Left renal cortex interstitium (tissue), 4 donors: ENCODE results near the gene ARCN1. TPM values are rescaled to one million over a fixed set of nuclear protein-coding genes. Genes with fewer than 3 reads are reported as not detected.
"Not testable (repeated sequence)": the region's sequence is repeated elsewhere in the genome, so short reads cannot be mapped to it uniquely, and the experiment has no call there.

ENCODE experiments used
- DNase-seq, 4 donors: peaks; one replicate each; pipeline ENCODE4 v3.0.0-alpha.2; 2013; ENCODE audit warnings: low read depth in 4 of 4, low spot score in 2 of 4, missing footprints in 1 of 4
- polyA plus RNA-seq, 4 donors: library from polyadenylated mRNA; unstranded; fragments of 120-200 nt; gene quantifications; one replicate each; pipeline ENCODE4 v1.2.1, GENCODE V29; 2013; ENCODE audit not compliant: insufficient read length in 4 of 4

The ARCN1 gene
- polyA plus RNA-seq, 4 donors: 154 to 193 (median 169) TPM

DNA sequence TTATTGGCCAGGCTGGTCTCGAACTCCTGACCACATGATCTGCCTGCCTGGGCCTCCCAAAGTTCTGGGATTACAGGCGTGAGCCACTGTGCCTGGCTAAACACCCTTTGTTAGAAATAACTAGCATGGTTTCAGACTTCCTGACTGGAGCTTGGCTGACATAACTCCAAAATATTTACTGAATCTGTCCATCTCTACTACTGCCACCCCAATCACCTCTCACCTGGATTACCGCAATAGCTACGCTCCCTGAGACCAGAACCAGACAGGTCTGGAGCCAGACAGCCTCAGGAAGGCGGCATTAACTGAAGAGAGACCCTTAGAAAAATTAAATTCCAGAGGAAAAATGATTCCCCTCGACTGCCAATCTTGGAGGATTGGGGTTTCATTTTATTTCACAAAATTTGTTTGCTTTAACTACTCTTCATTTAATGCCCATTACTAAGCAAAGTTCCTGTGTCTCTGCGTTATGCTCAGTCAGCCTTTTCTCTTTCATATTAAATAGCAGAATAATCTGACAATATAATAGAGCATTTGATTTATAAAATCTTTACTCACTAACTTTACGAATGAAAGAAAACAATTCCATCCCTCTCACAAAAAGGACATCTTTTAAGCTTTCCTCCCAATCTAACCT lies 28.1 kb upstream of the ARCN1 start:
- no peak for DNase-seq

DNA sequence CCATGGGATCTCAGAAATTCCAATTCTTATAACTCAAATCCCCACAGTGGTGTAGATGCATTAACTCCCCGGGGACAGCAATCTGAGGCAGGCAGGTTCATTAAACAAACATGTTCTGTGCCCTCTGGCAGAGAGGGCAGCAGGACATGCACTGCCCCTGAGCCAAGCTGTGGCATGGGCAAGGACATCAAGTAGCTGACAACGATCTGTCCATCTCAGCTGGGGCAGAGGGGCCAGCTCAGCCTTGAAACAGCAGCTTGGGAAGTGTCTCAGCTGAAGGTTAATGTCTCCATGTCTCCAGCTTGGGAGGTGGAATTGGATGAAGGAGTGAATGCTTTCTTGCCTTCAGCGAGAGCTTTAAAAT lies 27.6 kb upstream of the ARCN1 start:
- DNase-seq: no peak

DNA sequence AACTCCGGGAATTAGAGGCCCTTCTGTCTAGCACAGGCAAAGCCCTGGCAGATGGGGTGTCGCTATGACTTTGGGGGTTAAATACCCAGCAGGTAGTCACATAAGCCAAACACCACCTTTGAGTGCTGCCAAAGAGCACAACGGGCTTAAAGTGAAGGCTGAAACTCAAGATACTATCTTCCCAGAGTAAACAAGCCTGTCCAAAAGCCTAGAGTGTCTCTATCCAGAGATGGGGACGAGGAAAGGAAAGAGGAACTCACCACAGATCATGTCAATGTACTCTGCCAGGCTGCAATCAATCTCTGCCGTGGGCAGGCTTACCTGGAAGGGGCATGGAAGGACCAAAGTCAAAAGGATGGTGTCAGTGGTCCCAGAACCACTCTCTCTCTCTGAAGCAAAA lies 26.7 kb upstream of the ARCN1 start:
- DNase-seq: no peak

DNA sequence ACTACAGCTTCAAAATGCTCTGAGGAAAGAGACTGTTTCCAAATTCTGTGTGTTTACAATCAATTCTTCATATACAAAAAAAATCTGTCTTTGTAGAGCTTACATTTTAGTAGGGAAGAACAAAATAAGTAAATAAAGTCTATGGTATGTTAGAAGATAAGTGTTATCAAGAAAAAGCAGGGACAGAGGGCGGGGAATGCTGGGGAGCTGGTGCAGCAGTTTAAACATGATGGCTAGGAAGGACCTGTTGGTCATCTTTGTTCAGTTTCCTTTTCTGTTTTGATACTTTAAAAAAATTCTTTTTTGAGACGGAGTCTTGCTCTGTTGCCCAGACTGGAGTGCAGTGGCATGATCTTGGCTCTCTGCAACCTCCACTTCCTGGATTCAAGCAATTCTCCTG lies 25.1 kb upstream of the ARCN1 start:
- no peak for DNase-seq

DNA sequence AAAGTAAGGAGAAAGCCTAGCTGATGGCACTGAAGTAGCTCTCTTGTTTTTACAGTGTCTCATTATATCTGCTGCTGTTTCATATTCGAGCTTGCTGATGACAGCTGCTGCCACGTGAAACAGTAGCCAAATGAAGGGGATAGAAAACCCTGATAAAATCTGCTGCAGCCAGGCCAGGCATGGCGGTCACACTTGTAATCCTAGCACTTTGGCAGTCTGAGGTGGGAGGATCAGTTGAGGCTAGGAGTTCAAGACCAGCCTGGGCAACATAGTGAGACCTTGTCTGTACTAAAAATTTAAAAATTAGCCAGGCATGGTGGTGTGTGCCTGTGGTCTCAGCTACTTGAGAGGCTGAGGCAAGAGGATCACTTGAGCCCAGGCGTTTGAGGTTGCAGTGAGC lies 19.9 kb upstream of the ARCN1 start:
- DNase-seq: no peak

DNA sequence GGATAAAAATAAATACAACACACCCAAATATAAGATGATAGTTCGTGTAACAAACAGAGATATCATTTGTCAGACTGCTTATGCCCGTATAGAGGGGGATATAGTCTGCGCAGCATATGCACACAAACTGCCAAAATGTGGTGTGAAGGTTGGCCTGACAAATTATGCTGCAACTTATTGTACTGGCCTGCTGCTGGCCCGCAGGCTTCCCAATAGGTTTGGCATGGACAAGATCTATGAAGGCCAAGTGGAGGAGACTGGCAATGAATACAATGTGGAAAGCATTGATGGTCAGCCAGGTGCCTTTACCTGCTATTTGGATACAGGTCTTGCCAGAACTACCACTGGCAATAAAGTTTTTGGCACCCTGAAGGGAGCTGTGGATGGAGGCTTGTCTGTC lies 11.4 kb upstream of the ARCN1 start:
- DNase-seq: no peak

DNA sequence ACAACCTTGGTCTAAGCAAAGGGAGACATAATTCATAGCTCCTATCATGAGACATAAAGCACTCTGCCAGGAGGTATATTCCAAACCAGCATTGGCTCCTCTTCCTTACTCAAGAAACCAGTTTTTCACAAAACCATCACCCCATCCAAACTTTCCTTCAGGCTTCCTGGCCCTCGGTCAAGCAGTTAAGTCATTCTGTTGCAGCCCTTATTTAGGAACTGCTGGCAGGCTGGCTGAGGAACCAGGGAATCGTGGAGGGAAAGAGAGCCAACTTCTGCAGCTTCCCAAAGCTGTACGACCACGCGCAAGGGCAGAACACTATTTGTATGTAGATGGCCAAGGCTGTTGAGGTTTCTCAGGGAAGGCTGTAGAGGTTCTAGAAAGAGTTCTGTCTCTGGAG lies 7.2 kb upstream of the ARCN1 start:
- no peak for DNase-seq

DNA sequence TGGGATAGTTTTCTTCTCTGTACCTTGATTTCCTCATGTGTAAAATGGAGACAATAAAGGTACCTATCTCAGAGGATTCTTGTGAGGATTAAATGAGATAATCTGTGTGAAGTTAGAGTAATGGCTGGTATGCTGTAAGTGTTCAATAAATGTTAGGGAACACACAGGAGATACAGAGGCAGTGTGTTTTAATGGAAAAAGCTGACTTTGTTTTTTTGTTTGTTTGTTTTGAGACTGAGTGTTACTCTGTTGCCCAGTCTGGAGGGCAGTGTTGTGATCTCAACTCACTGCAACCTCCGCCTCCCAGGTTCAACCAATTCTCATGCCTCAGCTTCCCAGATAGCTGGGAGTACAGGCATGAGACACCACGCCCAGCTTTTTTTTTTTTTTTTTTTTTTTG lies 2.5 kb upstream of the ARCN1 start:
- DNase-seq: no peak

DNA sequence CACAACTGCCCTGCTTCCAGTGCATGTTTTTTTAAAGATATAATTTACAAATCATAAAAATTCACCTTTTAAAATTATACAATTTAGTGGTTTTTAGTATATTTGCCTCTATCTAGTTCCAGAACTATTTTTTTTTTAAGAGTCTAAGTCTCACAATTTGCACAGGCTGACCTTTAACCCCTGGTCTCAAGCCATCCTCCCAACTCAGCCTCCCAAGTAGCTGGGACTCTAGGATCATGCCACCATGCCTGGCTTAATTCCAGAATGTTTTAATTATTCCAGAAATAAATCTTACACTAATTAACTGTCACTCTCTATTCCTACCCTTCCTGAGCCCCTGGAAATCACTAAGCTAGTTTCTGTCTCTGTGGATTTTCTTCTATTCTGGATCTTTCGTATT lies 1.4 kb upstream of the ARCN1 start:
- no peak for DNase-seq

DNA sequence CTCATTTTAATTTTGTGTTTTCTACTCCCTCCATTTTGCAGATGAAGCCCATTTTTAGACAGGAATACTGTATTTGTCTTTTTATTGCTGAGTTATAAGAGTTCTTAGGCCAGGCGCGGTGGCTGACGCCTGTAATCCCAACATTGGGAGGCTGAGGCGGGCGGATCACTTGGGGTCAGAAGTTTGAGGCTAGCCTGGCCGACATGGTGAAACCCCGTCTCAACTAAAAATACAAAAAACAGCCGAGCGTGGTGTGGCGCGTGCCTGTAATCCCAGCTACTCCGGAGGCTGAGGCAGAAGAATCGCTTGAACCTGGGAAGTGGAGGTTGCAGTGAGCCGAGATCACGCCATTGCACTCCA lies 528 bp upstream of the ARCN1 start:
- not testable (repeated sequence) for DNase-seq

DNA sequence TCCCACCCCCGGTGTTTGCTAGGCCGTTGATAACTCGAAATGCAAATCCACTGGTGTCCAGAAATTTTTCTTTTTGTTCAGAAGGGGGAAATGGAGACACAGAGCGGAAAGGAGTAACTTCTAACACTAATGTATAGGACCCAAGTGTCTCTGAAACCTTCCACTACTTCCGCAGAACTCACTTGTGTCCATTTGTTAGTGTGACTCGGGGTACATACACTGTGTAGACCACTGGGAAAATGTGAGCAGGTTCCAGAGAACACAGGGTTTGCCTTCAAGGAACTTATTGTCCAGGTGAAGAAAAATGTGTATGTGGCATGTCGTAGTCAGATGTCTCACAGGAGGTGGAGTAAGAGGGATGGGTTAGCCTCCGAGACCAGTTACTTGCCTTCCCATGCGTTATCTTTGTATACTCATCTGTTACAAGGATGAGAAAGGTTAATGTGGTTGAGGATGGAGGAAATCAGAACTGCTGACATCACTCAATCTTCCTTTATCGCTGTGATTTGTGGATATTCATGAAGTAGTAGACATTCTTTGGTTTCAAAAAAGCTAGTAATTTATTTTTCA lies 857 bp downstream of the ARCN1 start:
- DNase-seq: peak in 3 of 4 donors; percentile 28 to 64 (median 32)

DNA sequence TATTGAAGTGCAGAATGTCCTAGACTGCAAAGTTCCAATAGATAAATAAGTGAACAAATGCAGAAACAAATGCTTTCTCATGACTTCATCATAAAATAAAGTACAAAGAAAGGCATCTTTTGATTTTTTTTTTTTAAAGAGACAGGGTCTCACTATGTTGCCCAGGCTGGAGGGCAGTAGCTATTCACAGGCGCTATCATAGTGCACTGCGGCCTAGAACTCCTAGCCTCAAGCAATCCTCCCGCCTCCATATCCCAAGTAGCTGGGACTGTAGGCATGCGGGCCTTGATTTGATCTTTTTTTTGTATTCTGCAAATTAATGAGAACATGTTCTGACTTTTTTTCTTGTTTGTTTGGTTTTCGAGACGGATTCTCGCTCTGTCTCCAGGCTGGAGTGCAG lies 2.4 kb downstream of the ARCN1 start:
- DNase-seq: no peak

DNA sequence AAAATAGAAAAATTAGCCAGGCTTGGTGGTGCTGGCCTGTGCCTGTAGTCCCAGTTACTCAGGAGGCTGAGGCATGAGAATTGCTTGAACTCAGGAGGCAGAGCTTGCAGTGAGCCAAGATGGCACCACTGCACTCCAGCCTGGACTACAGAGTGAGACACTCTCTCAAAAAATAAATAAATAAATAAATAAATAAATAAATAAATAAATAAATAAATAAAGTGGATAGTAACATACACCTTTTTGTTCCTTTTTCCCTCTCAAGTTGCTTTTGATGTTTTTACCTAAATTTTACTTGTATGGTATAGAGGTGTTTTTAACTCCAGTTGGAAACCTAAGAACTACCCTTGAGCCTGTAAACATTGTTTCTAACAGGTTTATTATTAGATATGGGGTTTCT lies 5.8 kb downstream of the ARCN1 start:
- not testable (repeated sequence) for DNase-seq

DNA sequence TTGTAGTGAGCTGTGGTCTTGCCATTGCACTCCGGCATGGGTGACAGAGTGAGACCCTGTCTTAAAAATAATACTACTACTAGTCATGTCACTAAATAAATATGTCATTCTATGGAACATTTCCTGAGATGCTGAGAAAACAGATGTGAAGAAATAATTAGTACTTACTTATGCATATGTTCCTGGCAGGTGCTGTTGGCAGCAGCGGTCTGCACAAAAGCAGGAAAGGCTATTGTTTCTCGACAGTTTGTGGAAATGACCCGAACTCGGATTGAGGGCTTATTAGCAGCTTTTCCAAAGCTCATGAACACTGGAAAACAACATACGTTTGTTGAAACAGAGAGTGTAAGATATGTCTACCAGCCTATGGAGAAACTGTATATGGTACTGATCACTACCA lies 8.8 kb downstream of the ARCN1 start:
- DNase-seq: no peak

DNA sequence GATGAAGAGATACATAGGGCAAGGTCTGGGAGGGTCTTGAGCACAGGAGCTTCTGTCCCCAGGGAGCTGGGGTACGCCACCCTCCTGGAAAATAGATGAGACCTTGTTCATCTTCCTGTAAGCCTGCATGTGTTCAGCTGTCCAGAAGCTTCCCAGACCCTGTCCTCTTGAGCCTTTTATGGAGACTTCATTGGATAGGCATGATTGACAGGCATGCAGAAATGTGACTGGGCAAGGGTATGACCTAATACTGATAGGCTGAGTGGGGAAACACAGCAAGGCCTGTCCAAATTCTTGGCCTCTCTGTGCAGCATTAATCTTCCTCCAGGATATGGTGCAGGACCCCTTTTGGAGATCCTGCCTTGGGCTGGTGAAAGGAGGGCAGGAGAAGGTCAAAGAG lies 15.7 kb downstream of the ARCN1 start:
- no peak for DNase-seq

DNA sequence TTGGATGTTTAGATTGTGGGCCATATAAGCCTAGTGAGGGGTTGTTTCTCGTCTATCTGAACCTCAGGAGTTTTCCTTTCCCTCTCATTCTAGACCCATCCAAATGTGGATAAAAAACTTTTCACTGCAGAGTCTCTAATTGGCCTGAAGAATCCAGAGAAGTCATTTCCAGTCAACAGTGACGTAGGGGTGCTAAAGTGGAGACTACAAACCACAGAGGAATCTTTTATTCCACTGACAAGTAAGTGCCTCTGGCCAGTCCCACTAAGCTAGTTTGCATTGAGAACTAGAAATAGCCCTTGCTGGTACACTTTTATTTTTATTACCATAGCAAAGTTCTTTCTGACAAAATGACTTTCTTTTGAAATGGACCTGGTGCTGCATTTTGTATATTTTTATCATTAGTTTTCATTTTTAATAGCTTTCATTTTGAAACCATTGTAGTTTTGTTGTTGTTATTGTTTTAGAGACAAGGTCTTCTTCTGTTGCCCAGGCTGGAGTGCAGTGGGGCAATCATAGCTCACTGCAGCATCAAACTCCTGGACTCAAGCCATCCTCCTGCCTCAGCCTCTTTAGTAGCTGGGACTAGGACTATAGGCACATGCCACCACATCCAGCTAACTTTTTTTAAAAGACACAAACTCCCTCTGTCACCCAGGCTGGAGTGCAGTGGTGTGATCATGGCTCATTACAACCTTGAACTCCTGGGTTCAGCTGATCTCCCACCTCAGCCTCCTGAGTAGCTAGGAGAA lies 20.6 kb downstream of the ARCN1 start:
- no peak for DNase-seq

DNA sequence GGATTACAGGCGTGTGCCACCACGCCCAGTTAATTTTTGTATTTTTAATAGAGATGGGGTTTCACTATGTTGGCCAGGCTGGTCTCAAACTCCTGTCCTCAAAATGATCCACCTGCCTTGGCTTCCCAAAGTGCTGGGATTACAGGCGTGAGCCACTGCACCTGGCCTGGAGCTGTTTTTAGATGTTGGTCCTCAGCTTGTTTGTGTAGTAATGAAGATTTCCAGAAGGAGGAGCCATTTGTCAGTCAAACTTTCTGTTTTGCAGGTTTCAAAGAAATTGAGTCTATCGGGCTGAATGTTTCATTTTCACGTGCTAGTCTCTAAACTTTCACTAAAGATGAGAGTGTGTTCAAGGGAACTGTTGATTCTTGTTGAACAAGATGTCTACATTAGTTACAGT lies 22.8 kb downstream of the ARCN1 start:
- DNase-seq: not testable (repeated sequence)

DNA sequence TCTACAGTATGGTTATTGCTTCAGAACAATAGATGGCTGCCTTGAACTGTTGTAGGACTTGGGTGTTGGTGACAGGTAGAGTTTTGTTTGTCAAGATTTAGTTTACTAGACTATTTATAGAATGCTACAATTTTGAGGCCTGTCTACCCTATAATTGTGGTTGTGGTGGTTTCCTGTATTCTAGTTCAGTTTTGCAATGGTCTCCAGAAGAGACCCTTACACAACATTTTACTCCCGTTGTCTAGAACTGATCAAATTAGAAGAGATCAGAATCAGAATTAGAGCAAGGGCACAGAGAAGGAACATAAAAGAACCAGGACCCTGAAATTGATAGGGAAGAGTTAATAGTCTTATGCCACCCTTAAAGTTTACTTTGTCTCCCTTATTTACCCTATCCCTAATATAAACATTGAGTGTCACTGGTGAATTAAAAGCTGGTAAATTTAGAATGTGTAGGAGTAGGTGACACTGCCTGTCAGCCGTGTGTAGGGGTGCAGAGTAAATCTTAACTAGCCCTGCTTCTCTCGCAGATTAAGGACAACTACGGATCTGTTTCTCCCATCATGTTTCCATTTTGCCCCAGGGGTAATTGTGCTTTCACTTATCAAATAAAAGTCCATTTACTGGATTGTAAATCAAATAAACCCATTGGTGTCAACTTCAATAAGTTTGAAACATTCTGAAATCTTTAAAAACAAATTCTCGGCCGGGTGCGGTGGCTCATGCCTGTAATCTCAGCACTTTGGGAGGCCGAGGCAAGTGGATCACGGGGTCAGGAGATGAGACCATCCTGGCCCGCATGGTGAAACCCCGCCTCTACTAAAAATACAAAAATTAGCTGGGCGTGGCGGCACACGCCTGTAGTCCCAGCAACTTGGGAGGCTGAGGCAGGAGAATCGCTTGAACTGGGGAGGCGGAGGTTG lies 24.3 kb downstream of the ARCN1 start:
- no peak for DNase-seq

DNA sequence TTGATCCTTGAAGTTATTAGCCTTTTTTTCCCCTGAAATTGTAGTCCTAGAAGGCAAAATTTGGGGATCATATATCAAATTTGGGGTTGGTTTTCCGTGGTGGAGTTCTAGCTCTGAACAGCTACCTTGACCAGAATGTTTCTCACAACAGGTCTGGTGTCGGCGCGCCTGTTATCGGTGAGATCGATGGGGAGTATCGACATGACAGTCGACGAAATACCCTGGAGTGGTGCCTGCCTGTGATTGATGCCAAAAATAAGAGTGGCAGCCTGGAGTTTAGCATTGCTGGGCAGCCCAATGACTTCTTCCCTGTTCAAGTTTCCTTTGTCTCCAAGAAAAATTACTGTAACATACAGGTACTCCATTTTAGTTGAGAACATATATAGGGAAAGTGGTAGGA lies 25.3 kb downstream of the ARCN1 start:
- DNase-seq: no peak

DNA sequence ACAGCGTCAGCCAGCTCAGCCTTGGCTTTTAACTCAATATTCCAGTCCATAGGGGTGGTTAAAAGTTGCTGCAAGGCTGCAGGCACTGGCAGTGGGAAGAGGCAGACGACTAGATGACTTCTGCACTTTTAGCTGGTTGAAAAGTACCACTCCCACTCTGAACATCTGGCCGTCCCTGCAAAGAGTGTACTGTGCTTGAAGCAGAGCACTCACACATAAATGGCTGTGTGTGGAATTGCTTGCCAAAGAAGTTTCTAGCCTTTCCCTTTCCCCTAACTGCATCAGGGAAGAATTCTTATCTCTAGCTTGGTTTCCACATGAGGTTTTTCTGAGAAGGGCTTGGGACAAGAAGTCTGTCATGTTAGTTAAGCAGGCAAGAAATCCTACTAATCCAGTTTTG lies 30.1 kb downstream of the ARCN1 start:
- DNase-seq: no peak

DNA sequence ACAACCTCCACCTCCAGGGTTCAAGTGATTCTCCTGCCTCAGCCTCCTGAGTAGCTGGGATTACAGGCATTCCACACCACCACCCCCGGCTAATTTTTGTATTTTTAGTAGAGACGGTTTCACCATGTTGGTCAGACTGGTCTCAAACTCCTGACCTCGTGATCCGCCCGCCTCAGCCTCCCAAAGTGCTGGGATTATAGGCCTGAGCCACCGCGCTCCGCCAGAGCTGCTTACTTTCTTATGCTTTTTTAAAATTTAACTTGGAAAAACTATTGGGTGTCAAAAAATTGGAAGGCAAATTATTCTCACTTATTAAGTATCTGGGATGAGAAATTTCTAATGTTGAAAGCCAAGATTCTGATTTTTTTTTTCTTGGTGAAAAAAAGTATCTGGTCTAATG lies 31.5 kb downstream of the ARCN1 start:
- not testable (repeated sequence) for DNase-seq
